ENCODE measurements around the gene AFG3L2.
"Not testable (repeated sequence)": the region's sequence is repeated elsewhere in the genome, so short reads cannot be mapped to it uniquely, and the experiment has no call there.

AFG3L2 gene

GRCh38 chr18:12411456-12411855 is 34.4 kb upstream of the AFG3L2 start:
- no peak overlapping the region for H3K9ac ChIP-seq (ENCODE audit: low read length)
- peaks cover 53% of the 10 kb centered on the region for H3K4me1 ChIP-seq (ENCODE audit: insufficient read depth, low read length, severe bottlenecking)
- H3K4me2 ChIP-seq (ENCODE audit: low read length) = no peak overlapping the region
- H3K9me2 ChIP-seq (ENCODE audit: low read depth, low read length) = no peaks in the 10 kb centered on the region
- H3K9me3 ChIP-seq (ENCODE audit: low read length) = no peaks in the 10 kb centered on the region
- no peak overlapping the region for H3K4me3 ChIP-seq (ENCODE audit: low read depth, low read length, poor library complexity, severe bottlenecking)
- peaks cover 23% of the 10 kb centered on the region for H3K79me2 ChIP-seq (ENCODE audit: insufficient read depth, low read length)
- no peaks in the 10 kb centered on the region; the same call in 1 of the 2 replicates for H3K27me3 ChIP-seq (ENCODE audit: insufficient read depth, low read length)
- H3K27ac ChIP-seq (ENCODE audit: low read depth, low read length, poor library complexity, severe bottlenecking) = no peak overlapping the region
- no peak overlapping the region for H2AFZ ChIP-seq (ENCODE audit: low read length)
- H3K36me3 ChIP-seq (ENCODE audit: insufficient read depth, low read length) = peaks cover 23% of the 10 kb centered on the region
- TF ChIP-seq EZH2 (IDR thresholded peaks at IDR 0.05; ENCODE audit: borderline replicate concordance, low read length) (no peak), CTCF (IDR thresholded peaks at IDR 0.05; ENCODE audit: low read length) (no peak)
- H4K20me1 ChIP-seq (ENCODE audit: insufficient read depth, low read length) = no peaks in the 10 kb centered on the region
- no peaks in the 10 kb centered on the region for H3F3A ChIP-seq (ENCODE audit: insufficient read depth, low read length)

GRCh38 chr18:12410747-12411146 is 33.7 kb upstream of the AFG3L2 start:
- not testable (repeated sequence) for H3K9ac ChIP-seq (ENCODE audit: low read length); H3K27me3 ChIP-seq (ENCODE audit: insufficient read depth, low read length); H3K9me3 ChIP-seq (ENCODE audit: low read length); H3K4me2 ChIP-seq (ENCODE audit: low read length); H3K27ac ChIP-seq (ENCODE audit: low read depth, low read length, poor library complexity, severe bottlenecking); H4K20me1 ChIP-seq (ENCODE audit: insufficient read depth, low read length); H2AFZ ChIP-seq (ENCODE audit: low read length); H3K4me3 ChIP-seq (ENCODE audit: low read depth, low read length, poor library complexity, severe bottlenecking); H3K9me2 ChIP-seq (ENCODE audit: low read depth, low read length); H3F3A ChIP-seq (ENCODE audit: insufficient read depth, low read length)
- Histone ChIP-seq H3K36me3 (ENCODE audit: insufficient read depth, low read length) (peaks cover 23% of the 10 kb centered on the region), H3K79me2 (ENCODE audit: insufficient read depth, low read length) (peaks cover 23% of the 10 kb centered on the region), H3K4me1 (ENCODE audit: insufficient read depth, low read length, severe bottlenecking) (peaks cover 52% of the 10 kb centered on the region)

- Histone ChIP-seq H3K79me2 (ENCODE audit: insufficient read depth, low read length) (peaks cover 23% of the 10 kb centered on the region), H3K4me1 (ENCODE audit: insufficient read depth, low read length, severe bottlenecking) (peaks cover 47% of the 10 kb centered on the region)
- TF ChIP-seq EZH2 (IDR thresholded peaks at IDR 0.05; ENCODE audit: borderline replicate concordance, low read length) (no peak), CTCF (IDR thresholded peaks at IDR 0.05; ENCODE audit: low read length) (no peak)
Observed at GRCh38 chr18:12410081-12410481, 33.1 kb upstream of the AFG3L2 start.

GRCh38 chr18:12409469-12409868 is 32.4 kb upstream of the AFG3L2 start:
- TF ChIP-seq EZH2 (IDR thresholded peaks at IDR 0.05; ENCODE audit: borderline replicate concordance, low read length) = no peak
- no peak for TF ChIP-seq CTCF (IDR thresholded peaks at IDR 0.05; ENCODE audit: low read length)
- Histone ChIP-seq H3K4me2 (ENCODE audit: low read length) (peak overlapping the region; percentile 99), H4K20me1 (ENCODE audit: insufficient read depth, low read length) (no peaks in the 10 kb centered on the region), H3K79me2 (ENCODE audit: insufficient read depth, low read length) (peaks cover 23% of the 10 kb centered on the region), H3K27me3 (ENCODE audit: insufficient read depth, low read length) (peaks cover 8% of the 10 kb centered on the region; the same call in 1 of the 2 replicates), H3K27ac (ENCODE audit: low read depth, low read length, poor library complexity, severe bottlenecking) (peak overlapping the region; percentile 80), H3K36me3 (ENCODE audit: insufficient read depth, low read length) (peaks cover 23% of the 10 kb centered on the region), H3K4me3 (ENCODE audit: low read depth, low read length, poor library complexity, severe bottlenecking) (peak overlapping the region; percentile 98), H3K4me1 (ENCODE audit: insufficient read depth, low read length, severe bottlenecking) (peaks cover 42% of the 10 kb centered on the region), H3K9me2 (ENCODE audit: low read depth, low read length) (no peaks in the 10 kb centered on the region), H3K9me3 (ENCODE audit: low read length) (no peaks in the 10 kb centered on the region), H2AFZ (ENCODE audit: low read length) (no peak overlapping the region), H3K9ac (ENCODE audit: low read length) (peak overlapping the region; percentile 99), H3F3A (ENCODE audit: insufficient read depth, low read length) (no peaks in the 10 kb centered on the region)

More at GRCh38 chr18:12410081-12410481, 33.1 kb upstream of the AFG3L2 start:
- H3K36me3 ChIP-seq (ENCODE audit: insufficient read depth, low read length) = peaks cover 23% of the 10 kb centered on the region
- H3K9ac ChIP-seq (ENCODE audit: low read length) = peak overlapping the region; percentile 99; the same call in 1 of the 2 replicates
- peaks cover 3% of the 10 kb centered on the region; the same call in 1 of the 2 replicates for H3K27me3 ChIP-seq (ENCODE audit: insufficient read depth, low read length)
- H4K20me1 ChIP-seq (ENCODE audit: insufficient read depth, low read length) = no peaks in the 10 kb centered on the region
- peak overlapping the region; percentile 99 for H3K4me2 ChIP-seq (ENCODE audit: low read length)
- no peaks in the 10 kb centered on the region for H3K9me2 ChIP-seq (ENCODE audit: low read depth, low read length)
- H3F3A ChIP-seq (ENCODE audit: insufficient read depth, low read length) = no peaks in the 10 kb centered on the region
- peak overlapping the region; percentile 98 for H3K4me3 ChIP-seq (ENCODE audit: low read depth, low read length, poor library complexity, severe bottlenecking)
- H3K27ac ChIP-seq (ENCODE audit: low read depth, low read length, poor library complexity, severe bottlenecking) = peak overlapping the region; percentile 80
- H2AFZ ChIP-seq (ENCODE audit: low read length) = no peak overlapping the region
- no peaks in the 10 kb centered on the region for H3K9me3 ChIP-seq (ENCODE audit: low read length)

All from OCI-LY1 (cell line).